Cardiac fibroblast (primary cell): ENCODE measurements around the gene PCCA.

Source experiments
- DNase-seq, 2 donors: peaks; one replicate each; pipeline versions ENCODE4 v3.0.0 to v3.0.0-alpha.2; 2010; ENCODE audit warnings: low read depth in 2 of 2
- H3K4me3 ChIP-seq, 2 donors: replicated peaks in 1 of 2; 1 replicate in 1 of 2; 2 replicates in 1 of 2; pipeline ENCODE4 v1.5.1; 2011; ENCODE audit warnings: low read depth in 2 of 2, low read length in 2 of 2, mild to moderate bottlenecking in 2 of 2, moderate library complexity in 1 of 2
- TF ChIP-seq, protein P1 (sequence below): IDR thresholded peaks from one replicate; pipeline ENCODE4 v1.5.1; 2011; ENCODE audit warnings: low read depth, mild to moderate bottlenecking, low read length, inconsistent platforms

Gene PCCA

GRCh38 chr13:100518394-100519062 lies 429.6 kb downstream of the PCCA start:
- DNase-seq = no peak
- no peak overlapping the region for H3K4me3 ChIP-seq
- TF ChIP-seq, protein P1, sequence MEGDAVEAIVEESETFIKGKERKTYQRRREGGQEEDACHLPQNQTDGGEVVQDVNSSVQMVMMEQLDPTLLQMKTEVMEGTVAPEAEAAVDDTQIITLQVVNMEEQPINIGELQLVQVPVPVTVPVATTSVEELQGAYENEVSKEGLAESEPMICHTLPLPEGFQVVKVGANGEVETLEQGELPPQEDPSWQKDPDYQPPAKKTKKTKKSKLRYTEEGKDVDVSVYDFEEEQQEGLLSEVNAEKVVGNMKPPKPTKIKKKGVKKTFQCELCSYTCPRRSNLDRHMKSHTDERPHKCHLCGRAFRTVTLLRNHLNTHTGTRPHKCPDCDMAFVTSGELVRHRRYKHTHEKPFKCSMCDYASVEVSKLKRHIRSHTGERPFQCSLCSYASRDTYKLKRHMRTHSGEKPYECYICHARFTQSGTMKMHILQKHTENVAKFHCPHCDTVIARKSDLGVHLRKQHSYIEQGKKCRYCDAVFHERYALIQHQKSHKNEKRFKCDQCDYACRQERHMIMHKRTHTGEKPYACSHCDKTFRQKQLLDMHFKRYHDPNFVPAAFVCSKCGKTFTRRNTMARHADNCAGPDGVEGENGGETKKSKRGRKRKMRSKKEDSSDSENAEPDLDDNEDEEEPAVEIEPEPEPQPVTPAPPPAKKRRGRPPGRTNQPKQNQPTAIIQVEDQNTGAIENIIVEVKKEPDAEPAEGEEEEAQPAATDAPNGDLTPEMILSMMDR = no peak

GRCh38 chr13:100519626-100520025 lies 430.7 kb downstream of the PCCA start:
- TF ChIP-seq, protein P1 = no peak
- no peak for DNase-seq
- no peak overlapping the region for H3K4me3 ChIP-seq

DNA sequence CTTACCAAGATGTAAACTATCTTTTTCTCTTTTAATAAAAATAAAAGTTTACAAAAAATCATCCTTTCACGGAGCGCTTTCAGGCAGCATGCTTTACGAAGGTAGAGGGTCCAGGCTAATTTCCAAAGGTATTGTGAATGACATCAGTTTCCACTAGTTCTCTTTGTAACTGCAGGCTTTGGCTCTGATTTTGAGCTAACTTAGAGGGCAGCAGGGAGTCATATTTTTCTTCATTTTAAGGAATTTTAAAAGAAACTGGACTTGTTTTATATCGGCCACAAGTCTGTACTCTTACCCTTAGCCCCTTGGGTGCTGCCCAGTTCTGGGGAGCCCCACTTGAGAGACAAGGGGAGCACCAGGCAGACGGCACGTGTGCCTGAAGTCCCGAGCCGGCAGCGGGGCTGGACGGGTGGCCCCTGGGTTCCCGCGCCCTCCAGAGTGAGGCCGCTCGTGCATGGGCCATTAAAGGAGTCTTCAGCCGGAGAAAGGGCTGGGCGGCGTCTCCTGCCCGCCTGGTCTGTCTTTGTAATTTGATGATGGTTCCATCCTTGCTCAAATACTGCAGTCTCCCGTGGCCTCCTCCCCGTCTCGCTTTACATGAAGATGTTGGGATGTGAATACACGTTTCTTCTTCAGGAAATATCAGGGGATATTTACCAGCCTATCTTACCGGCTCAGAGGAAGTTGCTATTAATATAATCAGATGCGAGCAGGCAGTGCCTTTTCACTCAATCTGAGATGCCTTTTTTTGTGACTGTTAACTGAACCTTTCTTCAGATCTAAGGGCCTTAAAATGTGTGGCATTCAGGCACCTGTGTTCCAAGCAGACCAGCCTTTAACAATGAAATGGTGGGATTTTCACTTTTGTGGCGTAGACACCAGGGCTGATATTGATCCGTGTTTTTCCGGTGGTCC lies 432.3 kb downstream of the PCCA start:
- DNase-seq = no peak

GRCh38 chr13:100521851-100522617 lies 433.1 kb downstream of the PCCA start:
- TF ChIP-seq, protein P1 = no peak
- DNase-seq = no peak
- no peak overlapping the region for H3K4me3 ChIP-seq

More for the DNA sequence above, 432.3 kb downstream of the PCCA start:
- TF ChIP-seq, protein P1 = no peak
- no peak overlapping the region for H3K4me3 ChIP-seq

GRCh38 chr13:100522618-100523309 lies 433.9 kb downstream of the PCCA start:
- TF ChIP-seq, protein P1 = no peak
- DNase-seq = no peak
- no peak overlapping the region for H3K4me3 ChIP-seq

DNA sequence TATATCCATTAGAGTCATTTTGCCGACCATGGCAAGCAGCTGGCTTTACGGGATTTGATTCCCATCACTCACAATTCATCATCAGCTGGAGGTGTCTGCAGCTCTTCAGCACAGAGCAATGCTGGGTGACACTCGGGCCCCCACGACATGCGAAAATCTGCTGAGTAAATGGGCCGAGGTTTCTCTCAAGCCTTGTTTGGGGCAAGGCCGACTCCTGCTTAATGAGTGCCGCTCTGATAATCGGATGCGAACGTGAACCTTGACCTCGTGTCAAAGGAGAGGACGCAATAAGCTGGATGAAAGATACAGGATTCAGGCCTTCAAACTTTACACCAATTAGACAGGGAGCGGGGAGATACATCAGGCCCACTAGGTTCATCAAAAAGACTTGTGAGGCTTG lies 434.5 kb downstream of the PCCA start:
- no peak for DNase-seq
- TF ChIP-seq, protein P1 = no peak
- H3K4me3 ChIP-seq = no peak overlapping the region
